Measurements from ENCODE around the gene RSKR.
"Not testable (repeated sequence)": the region's sequence is repeated elsewhere in the genome, so short reads cannot be mapped to it uniquely, and the experiment has no call there.

Gene RSKR

DNA sequence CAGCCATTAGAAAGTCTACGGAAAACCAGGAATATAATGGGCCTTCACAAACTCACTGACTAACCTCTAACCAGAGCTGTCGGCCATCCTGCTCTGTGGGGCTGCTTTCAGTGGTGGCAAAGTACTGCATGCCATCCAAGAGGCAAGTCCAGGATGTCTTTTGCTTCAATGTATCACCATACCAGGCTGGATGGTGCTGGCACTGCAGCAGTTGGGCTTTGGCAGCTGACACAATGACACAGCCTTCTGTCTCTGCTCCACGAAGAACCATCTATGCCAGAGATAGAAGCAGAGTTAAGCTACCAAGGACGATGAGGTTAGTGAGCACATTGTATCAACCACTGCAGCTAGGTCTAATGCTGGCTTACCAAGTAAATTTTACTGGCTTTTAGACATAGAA lies 9.7 kb upstream of the RSKR start:
- DNase-seq (ENCODE audit: low spot score) = no peak

DNA sequence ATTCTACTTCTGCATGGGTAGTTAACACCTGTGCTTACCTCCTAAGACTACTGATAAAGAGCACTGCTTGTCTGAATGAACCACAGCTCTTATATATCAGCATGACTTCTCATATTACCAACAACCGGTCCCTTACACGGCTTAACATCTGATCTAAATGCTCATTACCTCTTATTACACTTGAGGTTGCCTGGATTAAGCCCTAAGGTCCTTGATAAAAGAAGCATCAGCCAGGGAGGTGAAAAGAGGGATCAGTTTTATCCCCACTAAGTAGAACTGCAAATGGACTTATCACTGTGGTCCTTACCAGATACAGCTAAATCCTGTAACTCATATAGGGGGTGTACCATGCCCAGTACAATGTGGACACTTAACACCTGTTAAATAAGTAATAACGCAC lies 8.2 kb upstream of the RSKR start:
- no peak for DNase-seq (ENCODE audit: low spot score)

DNA sequence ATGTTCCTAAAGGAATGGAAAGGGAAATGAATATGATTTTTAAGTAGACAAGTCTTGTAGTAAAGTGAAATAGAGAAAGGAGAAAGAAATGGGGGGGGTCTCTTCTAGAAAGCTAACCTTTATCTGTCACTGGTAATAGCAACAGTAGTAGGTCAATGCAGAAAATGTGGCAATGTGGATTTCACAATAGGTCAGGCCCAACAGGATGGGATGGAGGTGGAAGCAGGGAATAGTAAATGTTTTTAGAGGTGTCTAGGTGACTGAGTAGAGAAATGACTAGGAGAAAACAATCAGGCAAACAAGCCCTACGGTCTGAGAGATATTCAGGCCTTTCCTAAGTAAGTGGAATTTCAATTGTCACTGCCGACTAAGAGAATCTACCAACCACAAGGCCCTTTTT lies 6.0 kb upstream of the RSKR start:
- DNase-seq (ENCODE audit: low spot score) = no peak

DNA sequence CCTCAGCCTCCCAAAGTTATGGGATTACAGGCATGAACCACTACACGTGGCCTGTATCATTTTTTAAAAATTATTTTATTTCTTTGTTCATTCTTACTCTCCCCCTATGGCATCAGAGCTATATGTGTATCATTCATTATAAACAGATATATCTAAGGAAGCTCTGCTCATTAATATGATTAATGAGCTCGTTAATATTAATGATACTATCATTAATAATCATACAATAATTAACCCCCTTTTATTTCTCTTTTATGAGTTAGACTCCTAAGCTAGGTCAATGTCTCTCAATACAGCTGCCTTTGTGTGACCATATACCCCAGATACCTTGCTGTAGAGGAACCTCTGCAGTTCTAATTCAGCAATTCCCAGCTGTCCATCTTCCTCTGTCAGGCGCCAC lies 4.5 kb upstream of the RSKR start:
- DNase-seq (ENCODE audit: low spot score) = no peak

DNA sequence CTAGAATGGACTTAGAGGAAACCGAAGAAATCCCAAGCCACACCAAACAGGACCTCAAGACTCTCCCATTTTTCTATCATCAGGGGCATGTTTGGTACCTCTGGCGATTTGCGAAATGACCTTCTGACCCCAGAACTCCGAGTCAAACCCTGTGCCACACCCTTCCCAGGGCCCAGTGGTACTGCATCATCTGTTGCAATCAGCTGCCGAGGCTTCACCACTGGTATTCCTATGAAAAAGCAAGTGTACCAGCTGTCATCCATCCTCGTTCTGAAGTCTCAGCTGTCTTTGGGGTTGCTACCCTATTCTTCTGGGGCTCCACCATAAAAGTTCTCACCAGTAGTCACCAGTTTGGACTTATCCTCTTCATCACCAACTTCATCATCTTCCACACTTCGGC lies 2.3 kb upstream of the RSKR start:
- DNase-seq (ENCODE audit: low spot score) = no peak

DNA sequence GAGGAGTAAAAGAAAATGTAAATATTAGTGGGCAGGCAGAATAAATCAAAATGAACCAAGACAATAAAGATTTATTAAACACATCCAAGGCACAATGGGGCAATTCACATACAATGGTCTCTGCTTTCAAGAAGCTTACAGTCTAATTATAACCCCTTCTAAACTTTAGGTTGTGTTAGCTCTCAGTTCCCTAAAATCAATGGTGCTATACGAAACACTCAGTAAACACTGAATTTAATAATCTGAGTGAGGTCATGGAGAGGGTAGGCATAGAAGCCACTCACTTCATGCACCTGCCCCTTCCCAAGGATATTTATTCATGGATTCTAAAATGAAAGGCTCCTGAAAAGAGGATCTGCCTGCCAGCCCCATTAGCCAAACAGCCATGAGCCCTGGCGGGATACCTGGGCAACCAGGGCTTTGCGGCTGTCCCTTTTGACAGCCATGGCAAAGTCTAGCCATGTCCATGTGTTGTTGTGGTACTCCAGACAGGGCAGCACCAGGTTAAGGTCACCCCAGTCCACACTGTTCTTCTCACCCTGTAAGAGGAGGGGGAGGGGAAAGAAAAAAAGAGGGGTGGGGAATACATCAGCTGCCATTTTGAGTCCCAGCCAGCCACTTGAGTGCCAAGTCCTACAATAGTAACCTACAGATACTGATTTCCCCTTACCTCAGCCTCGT lies 1.4 kb upstream of the RSKR start:
- DNase-seq (ENCODE audit: low spot score) = no peak

DNA sequence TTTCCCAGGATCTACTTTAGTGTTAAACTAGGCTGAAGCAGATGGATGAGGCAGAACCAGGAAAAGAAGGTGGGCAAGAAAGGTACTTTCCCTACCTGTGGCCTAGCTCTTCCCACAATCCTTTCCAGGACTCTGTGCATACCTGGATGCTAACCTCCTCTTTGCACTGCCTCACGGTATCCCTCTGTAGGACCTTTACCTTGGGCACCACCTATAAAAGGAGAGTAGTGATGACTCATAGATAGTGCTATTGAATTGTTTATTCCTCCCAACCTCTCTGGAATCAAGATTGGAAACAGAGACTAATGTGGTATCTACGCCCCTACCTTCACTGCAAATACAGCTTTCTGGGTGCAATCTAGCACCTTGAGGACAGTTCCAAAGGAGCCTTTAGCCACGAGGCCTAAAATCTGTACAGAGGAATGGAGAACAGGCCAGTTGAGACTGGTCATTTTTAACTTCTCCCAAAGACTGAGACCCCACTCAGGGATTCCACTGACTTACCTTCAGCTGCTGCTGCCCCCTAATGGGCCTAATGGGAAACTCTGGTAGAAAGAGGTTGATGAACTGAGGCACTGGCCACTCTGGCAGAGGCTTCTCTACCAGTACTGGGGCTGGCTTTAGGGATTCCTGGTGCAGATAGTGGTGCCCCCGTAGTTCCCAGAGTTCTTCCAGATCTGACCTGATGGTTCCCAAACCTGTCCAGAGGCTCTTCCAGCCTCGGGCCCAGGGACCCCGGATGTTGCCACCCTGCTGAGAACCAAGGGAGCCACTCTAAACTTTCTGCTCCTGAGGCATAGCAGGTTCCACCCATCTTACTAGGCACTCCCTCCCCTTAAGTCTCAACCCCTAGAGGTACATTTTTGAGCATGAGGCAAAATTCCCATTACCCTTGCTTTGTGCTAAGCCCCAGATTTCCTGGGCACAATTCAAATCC lies 781 bp downstream of the RSKR start:
- peak; percentile 29 for DNase-seq (ENCODE audit: low spot score)

DNA sequence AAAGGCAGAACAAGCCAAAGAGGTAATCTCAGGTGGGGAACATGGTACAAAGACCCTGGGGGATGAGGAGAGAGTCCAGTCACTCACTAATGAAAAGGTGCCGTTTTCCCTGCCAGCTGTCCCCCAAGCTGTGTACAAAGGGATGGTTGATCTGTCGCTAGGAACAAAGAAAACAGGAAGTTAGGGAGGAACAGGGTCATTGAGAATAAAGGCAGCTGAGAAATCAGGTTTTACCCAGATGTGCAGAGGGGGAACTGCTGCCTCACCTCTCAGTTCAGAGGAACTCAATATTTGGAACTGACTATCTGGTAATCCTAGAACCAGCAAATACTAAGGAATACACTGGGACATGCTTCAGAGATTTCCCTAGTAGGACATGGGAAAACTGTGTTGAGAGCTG lies 1.5 kb downstream of the RSKR start:
- DNase-seq (ENCODE audit: low spot score) = no peak

DNA sequence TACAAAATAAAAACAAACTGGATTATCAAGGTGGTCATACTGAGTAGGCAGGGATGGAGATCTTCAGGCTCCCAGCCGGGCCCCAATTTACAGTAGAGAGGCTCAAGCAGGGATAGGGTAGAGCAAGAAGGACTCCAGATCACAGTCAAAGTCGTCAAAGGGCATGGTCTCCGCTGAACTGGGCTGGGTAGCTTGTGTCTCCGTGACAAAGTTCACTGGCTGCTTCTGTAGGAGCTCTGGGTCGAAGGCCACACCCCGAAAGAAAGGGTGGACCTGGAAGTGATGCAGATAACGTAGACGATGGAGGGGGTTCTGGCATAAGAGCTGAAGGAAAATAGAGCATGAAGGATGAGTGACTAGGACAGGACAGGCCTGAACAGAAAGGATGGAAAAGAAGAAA lies 3.6 kb downstream of the RSKR start:
- DNase-seq (ENCODE audit: low spot score) = no peak

DNA sequence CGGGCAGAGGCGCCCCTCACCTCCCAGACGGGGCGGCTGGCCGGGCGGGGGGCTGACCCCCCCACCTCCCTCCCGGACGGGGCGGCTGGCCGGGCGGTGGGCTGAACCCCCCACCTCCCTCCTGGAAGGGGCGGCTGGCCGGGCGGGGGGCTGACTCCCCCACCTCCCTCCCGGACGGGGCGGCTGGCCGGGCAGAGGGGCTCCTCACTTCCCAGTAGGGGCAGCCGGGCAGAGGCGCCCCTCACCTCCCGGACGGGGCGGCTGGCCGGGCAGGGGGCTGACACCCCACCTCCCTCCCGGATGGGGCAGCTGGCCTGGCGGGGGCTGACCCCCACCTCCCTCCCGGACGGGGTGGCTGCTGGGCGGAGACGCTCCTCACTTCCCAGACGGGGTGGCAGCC lies 10.0 kb downstream of the RSKR start:
- not testable (repeated sequence) for DNase-seq (ENCODE audit: low spot score)

DNA sequence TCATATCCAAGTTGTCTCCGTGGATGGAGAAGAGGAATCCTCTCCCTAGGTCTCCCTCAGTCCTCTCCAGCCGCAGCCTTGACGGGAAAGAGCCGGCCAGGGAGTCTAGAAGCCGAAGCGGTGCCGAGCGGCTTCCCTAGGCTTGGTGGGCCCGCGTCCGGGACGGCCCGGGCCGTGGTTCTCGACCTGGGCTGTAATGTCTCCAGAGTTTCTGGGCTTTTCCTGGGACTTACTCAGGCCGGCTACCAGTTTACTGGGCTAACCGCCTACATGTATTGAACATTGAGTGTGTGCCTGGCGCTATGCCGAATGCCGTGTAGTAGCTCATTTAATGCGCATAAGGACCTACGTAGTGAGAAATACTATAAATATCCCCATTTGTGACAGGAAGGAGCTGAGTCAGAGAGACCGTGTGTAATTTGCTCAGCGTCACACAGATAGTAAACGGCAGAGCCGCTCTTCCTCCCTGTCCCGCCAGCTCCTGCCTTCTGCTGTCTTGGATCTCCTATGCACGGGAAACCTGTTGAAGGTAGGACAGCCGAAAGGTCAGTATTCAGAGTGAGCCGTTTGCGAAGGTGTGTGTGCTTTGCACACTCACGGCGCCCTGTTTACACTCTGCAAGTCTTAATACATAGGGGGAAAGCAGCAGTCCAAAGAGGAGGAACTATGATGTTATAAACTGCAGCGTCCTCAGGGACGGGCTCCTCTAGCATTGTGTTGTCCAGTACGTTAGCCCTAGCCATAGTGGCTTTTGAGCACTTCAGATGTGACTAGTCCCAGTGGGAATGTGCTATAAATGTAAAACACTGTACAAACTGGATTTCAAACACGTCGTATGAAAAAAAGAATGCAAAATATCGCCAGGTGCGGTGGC lies 14.4 kb downstream of the RSKR start:
- DNase-seq (ENCODE audit: low spot score) = peak; percentile 24

DNA sequence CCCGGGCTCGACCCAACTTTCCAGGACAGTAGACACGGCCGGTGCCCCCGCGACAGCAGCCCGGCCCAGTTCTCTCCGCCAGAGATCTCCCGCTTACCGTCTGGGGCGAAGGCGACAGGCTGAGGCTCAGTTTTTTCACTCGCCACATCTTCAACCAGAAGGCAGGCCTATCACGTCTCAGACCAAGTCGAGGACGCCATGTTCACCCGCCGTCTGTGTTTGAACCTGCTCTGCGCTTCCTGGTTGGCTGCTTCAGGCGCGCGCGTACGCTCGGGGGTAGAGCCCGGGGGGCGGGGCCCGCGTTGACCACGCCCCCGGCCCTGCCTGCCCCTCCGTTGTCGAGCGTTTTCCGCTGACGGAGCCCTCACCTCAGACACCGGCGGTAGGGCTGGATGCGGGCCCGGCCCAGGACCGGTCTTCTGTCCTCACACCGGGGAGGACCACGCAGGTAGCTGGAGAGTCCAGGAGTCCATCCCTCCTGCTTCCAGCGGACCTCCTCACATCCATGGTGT lies 15.1 kb downstream of the RSKR start, which contains the start of gene SPAG5:
TSS of gene SPAG5 (minus strand) at position 227 of the 512 bp plus-strand sequence. CDS start at position 148, 79 bp downstream.
- peak; percentile 88 for DNase-seq (ENCODE audit: low spot score)

DNA sequence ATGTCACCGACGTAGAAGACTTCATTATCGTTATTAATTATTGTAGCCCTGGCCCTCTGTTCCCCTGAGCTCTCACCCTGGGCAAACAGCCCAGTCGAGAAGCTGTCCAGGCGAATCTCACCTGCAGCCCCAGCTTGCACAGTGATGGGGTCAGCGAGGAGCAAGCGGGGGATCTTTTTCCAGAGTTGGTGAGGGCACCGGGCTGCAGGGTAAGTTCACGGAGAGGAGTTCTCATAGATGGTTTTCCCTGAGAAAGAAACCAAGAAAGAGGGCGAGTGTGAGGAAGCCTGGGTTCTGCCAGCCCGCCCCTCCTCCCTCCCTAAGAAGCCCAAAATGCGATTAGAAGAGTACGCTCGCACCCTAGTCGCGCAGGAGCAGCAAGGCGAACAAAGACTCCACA lies 15.6 kb downstream of the RSKR start:
- no peak for DNase-seq (ENCODE audit: low spot score)

DNA sequence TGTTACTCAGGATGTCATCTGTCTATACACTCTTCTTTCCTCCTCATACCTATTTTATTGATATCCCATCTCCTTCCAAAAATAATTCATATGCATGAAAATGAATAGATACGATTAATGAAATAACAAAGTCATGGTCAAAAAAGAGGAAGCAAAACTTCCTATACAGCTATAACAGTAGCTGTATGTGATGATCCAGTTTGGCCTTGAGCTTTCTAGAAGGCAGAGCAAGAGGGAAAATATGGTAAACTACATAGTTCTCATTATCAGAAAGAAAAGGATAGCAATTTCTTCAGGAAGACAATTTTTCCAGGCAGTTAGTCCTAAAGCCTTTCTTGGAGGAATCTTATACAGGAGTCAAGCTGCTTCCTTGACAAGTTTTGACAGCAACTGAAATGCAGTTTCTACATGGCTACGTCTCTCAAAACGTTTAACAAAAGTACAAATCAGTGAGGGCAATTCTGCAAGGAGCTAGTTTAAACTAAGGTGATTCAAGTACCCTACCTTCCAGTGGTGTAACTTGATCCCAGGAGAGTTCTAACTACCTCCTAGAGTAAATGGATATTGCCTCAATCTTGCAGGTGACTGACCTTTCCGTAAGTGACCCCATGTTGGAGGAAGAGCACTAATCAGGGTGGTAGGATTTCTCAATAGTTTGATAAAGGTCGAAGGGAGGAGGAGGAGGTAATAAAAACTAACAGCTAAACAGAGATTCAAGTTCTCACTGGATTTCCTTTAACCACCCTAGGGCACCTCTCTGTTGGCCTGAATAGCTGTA lies 16.2 kb downstream of the RSKR start:
- no peak for DNase-seq (ENCODE audit: low spot score)

DNA sequence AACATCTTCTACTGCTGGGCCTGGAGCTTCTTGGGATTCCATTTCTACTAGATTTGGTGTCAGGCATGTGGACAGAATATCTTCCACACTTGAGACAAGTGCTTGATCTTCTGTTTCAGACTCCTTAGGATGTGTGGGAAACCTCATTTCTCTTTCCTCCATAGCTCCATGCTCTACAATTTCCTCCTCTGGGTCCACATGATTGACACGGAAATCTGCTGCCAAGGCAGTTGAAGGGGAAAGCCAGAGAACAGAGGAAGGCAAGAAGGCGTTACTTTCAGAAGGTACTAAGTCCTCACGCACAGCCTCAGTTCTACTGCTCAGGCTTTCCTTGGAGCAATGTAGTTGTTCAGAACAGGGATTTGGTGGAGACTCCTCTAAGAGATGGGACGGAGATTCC lies 21.7 kb downstream of the RSKR start:
- DNase-seq (ENCODE audit: low spot score) = no peak

DNA sequence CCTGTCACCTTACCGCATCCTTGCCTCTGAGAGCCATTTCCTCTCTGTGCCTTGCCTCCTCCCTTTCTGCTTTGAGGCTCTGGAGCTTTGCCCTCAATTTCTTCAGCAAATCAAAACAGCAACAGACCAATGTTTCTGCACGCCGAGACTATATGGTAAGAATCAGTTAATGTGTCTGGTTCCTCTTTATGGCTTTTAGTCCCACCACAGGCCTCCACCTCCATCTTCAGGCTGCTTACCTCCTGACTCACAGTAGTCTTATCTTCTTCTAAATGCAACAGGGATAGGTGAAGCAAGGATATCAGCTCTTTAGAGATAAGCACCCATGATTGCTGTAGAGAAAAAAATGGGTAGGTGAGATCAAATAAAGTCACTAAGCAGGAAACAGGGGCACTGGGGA lies 28.1 kb downstream of the RSKR start:
- no peak for DNase-seq (ENCODE audit: low spot score)

DNA sequence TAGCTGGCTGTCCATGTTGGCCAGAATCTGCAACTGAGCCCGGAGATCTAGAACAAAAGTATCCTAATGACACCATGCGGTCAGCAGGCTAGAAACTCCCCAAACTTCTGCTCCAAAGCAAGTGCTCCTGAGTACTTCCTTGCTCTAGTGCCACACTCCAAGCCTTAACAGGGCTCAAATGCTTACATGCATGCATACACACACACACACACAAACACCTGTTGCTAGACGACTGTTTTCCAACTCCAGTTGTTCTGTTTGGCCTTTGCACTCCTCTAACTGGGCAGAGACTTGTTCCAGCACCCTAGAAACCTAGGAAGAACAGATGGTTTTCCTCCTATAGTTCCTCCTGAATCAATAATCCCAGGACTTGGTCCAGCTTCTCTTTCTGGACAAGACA lies 29.6 kb downstream of the RSKR start:
- no peak for DNase-seq (ENCODE audit: low spot score)

DNA sequence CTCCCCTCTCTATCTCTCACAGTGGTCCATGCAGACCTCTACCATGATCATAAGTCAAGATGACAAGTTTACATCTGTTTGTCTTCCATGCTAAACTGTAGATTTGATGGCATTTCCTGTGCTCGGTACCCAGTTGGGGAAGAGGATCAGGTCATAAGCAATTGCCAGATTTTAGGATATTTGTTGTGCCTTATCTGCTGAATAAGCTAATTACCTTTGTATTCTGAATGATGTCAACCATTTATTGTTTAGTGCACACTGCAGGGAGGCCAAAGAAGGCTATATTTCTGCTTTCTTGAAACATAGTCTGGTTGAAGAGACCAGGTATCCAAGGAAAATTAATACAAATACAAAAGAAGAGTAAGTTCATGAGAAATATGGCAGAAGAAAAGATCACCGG lies 31.5 kb downstream of the RSKR start:
- DNase-seq (ENCODE audit: low spot score) = no peak

DNA sequence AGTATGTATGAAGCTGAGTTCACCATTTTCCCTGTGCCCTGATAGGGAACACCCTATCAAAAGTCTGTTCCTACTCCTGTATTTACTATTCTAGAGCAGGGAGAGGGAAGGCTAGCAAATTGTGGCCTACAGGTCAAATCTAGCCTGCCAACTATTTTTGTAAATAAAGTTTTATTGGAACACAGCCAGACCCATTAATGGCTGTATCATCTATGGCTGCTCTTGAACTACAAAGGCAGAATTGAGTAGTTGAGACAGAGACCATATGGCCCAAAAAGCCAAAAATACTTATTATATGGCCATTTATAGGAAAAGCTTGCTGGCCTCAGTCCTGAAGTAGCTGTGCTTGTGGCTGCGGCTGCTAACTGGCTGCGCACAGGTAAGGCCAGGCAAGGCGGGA lies 33.0 kb downstream of the RSKR start:
- DNase-seq (ENCODE audit: low spot score) = no peak

DNA sequence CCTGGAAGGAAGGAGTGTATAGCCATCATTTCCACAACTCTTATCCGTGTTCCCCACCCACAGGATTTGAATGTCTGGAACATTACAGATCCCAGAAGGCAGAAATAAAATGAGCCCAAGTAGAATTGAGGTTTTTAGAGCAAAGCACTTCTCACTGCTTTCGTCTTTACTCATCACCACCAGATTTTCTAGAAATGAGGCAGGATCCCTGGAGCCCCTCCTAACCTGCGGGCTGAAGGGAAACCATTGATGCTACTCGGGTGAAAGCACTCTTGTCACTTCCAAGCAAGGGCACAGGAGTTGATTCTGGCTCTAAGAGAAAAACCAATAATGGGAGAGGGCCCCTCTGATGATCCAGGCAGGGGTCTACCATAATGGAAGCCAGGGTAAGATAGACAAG lies 34.5 kb downstream of the RSKR start:
- DNase-seq (ENCODE audit: low spot score) = no peak

All from globus pallidus (tissue), 1 donor.